ENCODE results near the gene MYO7B.

MYO7B gene

GRCh38 chr2:127590386-127591190 is 55.1 kb downstream of the MYO7B start:
- DNase-seq: no peak

- DNase-seq: no peak
Observed at GRCh38 chr2:127591221-127591923, 55.9 kb downstream of the MYO7B start.

- no peak for DNase-seq
Observed at GRCh38 chr2:127592761-127593227, 57.3 kb downstream of the MYO7B start.

DNA sequence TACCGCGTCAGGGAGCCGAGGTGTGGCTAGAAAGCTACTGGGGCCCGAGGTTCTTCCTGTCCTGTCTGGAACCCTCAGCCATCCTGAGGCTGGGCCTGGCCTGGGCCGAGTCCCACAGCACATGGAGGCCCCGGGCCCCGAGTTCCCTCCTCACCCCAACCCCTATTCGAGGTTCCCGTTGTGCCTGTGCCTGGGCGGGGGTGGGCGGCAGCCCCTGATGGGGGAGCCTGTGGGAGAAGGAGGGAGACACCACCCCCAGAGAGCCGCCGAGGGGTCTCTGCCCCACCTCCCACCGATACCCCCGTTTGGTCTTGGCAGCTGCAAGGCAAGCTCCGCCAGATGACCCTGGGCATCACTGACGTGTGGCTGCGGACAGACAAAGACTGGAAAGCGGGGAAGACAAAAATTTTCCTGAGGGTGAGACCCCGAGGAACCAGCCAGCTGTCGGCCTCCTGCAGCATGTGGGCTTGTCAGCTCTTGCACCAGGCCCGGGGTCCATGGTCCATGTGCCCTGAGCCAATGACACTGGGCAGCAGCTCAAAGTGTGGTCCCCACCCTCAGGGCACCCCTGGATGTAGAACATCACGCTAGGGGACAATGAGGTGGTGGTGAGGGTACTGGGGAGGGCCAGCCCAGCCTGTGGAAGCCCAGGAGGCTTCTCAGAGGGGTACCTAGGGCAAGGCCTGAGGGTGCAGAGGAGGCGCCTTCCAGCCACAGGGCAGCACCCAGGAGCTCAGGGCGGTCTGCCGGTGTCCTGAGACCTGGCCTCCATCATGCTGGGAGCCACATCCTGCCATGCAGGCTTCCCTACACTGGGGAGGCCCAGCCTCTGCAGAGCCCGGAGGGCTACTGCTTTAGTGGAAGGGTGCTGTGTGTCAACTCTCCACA is 58.0 kb downstream of the MYO7B start:
- no peak for DNase-seq

- DNase-seq: no peak
Observed at GRCh38 chr2:127594116-127594591, 58.7 kb downstream of the MYO7B start.

DNA sequence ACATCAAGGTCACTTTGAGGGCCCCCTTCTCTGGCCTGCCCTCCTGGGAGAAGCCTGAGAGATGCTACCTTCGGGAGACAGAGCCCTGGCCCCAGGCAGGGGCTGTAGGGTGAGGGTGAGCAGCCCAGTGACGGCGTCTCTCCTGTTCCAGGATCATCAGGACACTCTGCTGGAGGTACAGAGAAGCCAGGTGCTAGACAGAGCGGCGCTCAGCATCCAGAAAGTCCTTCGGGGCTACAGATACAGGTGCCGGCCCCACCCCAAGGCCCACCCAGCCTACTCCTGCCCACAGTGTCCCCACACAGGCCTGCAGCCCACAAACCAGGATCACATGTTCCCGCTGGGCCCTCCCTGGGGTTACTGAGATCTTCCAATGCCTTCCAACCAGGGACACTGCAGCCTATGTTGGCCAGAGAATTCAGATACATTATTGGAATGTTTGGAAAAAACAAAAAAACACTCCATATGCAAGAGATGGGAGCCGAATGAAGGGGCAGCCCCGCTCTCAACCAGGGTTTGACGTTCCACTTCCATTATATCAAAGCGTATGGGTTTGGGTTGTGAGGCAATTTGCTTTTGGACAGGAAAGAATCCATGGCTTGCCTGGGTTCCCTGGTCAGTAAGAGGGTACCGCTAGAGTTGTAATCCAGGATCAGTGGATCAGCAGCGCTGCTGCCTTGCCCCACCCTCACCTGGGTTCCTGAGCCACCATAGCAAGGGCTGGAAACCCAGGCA is 61.0 kb downstream of the MYO7B start:
- no peak for DNase-seq

- DNase-seq: no peak
Observed at GRCh38 chr2:127597046-127597983, 61.8 kb downstream of the MYO7B start.

DNA sequence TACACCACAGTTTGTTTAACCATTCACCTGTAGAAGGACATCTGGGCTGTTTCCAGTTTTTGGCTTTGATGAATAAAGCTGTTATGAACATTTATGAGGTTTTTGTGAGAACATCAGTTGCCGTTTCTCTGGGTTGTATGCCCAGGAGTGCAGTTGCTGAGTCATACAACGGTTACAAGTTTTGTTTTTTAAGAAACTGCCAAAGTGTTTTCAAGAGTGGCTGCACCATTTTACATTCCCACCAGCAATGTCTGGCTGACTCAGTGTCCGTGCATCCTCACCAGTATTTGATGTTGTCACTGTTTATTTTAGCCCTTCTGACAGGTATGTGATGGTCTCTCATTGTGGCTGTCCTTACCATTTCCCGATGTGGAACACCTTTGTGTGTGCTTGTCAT is 62.5 kb downstream of the MYO7B start:
- DNase-seq: no peak

- no peak for DNase-seq
Observed at GRCh38 chr2:127598711-127599110, 63.2 kb downstream of the MYO7B start.

GRCh38 chr2:127599211-127599610 is 63.7 kb downstream of the MYO7B start:
- DNase-seq: no peak

GRCh38 chr2:127604986-127605385 is 69.5 kb downstream of the MYO7B start:
- DNase-seq: no peak

DNA sequence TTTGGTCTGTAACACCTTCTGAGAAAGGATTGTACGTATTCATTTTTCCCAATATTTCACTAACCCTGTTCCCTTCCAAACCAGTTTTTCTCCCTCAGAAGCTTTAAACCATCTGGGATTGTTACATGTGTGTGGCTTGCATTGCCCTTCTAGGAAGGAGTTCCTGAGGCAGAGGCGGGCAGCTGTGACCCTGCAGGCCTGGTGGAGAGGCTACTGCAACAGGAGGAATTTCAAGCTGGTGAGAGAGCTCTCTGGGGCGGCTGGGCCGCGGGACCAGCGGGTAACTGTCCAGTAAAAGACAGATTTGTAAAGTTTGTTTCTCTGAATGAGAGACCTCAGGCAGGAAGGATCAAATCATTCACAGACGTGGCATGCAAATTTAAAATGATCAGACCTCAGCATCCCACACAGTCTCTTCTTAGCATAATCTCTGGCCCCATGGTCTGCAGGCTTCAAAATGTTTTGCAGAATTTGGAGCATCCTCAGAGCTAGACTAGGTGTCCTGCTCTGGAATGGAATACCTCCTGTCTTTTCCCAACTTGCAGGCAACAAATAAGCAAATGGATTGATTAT is 70.3 kb downstream of the MYO7B start:
- no peak for DNase-seq

GRCh38 chr2:127606625-127607398 is 71.3 kb downstream of the MYO7B start:
- no peak for DNase-seq

DNA sequence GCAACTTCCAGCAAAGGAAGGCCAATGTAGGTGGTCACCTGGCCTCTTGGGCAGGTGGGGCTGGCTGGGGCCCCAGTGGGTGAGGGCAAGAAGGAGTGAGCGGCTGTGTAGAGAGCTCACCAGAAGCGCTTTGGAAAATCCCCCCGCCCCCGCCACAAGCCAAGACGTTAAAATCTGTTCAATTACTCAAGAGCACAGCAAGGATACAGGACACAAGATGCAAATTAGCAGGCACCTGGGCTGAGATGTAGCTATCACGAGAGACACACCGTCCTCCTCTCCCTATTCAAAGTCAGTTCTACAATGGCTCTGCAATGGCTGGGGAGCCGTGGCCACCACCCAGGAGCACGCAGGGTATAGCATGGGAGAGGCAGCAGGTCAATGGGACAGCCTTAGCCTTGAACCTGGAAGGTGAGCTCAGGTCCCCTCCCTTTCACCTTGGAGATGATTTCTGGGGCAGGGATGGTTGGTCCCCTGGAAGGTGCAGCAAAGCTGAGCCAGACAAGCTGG is 72.0 kb downstream of the MYO7B start:
- no peak for DNase-seq

GRCh38 chr2:127608061-127609030 is 72.9 kb downstream of the MYO7B start:
- DNase-seq: no peak

- DNase-seq: no peak
Observed at GRCh38 chr2:127609031-127609751, 73.7 kb downstream of the MYO7B start.

- DNase-seq: no peak
Observed at GRCh38 chr2:127609818-127610217, 74.3 kb downstream of the MYO7B start.

GRCh38 chr2:127610561-127610960 is 75.1 kb downstream of the MYO7B start:
- DNase-seq: no peak

All from NCI-H2227 treated with DMSO at 0.1 percent for 48 hours (cell line).